Activated naive CD4-positive, alpha-beta T cell (primary cell): Measurements from ENCODE around the gene APOA1.

ENCODE experiments used
- DNase-seq, 4 experiments: peaks; one replicate each; lab custom pipeline; 2025; lab: John Stamatoyannopoulos, UW

The APOA1 gene

DNA sequence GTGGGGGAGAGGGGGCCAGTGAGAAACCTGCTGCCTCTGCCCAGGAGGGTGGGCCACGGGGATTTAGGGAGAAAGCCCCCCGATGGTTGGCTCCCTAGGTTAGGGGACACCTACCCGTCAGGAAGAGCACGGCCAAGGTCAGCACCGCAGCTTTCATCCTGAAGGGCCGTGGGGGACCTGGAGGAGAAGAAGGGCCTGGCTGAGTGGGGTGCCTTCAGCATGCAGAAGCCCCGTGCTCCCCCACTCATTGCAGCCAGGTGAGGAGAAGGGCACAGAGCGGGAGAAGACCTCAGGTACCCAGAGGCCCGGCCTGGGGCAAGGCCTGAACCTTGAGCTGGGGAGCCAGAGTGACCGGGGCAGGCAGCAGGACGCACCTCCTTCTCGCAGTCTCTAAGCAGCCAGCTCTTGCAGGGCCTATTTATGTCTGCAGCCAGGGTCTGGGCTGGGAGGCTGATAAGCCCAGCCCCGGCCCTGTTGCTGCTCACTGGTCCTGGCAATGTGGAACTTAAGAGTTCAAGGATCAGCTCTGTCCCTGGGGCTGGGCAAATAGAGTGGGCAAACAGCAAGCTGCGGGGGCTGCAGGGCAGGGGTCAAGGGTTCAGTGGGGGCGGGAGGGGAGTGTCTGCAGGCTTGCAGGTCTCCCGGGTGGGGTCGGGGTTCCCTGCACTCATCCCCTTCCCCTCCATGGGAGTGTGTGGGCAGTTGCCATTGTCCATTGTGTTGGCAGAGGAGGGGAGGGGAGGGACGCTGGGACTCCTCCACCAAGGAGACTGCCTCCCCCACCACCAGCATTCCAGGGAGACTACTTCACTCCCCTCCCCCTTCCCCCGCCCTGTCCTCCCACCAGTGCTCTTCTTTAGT lies at the start of gene APOA1:
Gene APOA1 (minus strand): TSS at position 392 of the 861 bp plus-strand sequence. CDS start 235 bp downstream, at position 157.
- DNase-seq, result no peak

DNA sequence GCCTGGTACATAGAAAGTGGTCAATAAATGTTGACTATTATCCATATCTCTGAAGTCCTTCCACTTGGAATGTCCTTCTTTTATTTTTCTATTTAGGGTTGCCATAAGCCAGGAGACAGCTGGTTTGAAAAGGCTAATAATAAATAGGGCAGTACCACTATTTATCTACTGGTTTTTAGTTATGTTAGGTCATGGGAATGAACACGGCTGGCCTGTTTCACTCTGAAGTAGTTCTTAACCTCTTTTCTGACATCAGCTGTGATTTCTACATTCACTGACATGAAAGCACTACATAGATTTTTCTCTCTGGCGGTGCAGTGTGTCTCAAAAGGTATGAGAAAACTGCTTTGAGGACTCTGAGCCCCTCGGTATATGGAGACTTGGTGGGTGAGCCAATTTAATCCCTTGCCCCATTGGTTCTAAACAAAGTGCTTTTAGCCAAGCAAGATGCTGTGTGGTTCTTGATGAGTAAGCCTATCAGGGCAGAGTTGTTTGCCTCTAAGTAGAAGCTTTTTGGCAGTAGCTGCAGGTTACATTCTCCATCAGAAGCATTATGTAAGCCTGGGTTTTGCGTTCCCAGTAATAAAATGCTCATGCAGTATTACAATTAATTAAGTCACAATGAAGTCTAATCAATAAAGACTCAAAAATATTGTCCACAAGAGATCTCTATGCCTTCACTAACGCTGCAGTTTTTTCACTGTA lies 48.7 kb upstream of the APOA1 start:
- DNase-seq, result no peak

DNA sequence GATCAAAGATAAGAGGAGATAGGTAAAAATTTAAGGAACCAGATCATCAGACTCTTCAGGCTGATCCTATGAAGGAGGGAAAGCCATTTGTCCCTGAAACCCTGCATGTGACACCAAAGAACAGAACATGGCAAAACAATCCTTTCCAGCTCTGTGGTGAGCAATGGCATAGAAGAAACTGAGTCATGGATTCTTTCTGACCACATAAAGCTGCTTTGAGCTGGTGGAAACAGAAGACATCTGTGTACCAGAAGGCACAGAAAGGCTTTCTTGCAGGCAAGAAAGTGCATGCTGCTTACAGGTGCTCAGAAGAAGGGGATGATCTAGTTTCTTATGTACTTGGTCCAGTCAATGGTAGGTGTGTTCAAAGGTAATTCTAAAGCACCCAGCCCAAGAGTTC lies 45.0 kb upstream of the APOA1 start:
- DNase-seq, result no peak

DNA sequence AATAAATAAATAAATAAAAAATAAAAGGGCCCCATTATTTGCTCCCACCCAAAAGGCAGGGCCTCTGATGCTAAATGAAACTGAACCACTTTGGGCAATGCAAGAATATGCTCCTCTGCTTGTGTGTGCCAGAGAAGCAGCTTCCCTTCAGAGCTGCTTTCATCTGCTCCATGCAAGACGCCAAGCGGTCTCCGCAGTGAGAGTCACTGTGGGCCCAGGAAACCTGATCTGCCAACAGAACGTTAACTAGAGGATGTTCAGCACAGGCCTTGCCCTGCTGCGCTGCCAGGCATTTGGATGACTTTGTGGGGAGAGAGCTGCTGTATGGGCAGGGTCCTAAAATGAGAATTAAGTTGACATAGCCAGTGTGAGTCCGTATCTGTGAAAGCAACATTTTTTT lies 43.7 kb upstream of the APOA1 start:
- no peak for DNase-seq

DNA sequence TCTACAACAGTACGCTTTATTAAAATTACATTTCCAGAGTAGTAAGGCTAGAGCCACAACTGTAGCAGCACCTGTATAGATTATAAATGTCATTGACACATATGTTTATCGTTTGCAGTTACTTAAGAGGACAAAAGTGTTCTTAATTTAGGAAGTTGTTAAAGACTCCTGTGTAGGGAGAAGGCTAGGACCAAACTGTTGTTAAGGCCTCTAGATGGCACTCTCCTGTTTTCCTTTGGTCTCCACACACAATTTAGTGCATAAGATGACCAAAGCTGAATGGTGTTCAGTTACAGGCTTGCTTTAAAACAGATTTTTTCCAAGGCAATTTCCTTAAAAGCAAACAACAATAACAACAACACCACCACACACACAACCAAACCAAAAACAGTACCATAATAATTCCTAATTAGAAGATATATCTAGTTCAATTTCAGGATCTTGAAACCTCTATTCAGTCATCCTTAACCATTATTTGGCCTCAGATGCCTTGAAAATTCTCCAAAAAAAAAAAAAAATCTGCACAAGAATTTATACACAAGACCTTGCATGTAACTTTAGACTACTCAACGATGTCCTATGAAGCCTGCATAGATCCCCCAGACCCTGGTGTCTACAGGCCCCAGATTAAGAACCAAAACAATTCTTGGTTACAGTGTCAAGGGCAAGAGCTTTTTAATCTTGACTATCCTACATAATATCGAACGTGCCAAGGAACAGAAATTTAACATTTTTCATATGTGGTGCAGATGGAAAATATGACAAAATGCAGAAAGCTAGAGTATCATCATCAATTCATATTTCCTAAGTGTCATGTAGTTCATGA lies 42.6 kb upstream of the APOA1 start:
- DNase-seq, result no peak

DNA sequence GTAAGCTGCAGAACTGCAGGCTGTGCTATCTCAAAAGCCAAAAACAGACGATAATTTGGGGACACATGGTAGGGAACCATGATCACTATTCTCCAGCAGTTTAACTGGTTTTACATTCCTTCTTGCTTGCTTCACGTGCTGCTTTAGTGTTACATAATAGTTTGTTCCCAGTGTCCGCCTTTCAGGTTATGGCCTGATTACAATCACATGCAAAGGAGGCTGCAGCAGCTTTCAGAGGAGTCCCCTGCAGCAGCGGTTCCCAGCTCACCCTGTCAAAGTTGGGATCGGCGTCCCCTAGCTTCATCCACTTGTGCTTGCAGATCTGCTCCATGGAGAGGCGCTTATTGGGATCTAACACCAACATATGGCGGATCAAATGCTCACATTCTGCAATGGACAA lies 39.2 kb upstream of the APOA1 start:
- DNase-seq, result no peak

DNA sequence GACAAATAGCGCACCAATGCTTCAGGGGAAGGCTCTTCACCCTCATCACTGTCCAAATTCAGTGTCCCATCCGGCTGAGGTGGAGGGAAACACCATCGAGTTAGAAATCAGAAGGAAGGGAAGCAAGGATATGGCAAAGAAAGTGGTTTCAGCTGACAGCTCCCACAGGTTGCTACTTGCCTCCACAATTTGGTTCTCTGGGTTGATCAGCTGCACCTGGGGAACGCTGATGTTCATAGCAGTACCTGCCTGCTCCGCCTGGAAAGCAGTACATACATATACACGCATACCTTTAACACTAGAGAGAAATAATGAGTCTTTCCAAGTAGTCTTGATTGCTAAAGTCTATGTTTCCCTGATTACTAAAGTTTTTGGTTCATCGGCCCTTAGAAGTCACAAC lies 37.8 kb upstream of the APOA1 start:
- DNase-seq, result no peak

DNA sequence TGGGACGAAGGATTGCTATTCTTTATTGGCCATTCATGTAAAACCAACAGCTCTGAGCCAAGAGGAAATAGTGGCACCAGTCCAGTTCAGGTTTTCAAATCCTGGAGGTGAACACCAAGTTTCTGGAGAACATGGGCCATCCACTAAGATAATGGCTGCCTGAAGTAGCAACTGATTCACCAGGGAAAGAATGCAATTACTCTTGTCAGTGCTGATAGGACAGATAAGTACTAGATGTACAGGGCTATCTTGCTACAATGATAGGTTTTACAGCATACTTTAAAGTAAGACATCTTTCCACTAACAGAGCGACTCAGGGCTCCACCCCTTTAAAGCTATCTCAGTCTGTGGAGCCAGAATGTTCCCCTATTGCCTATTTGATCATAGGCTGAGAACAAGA lies 36.8 kb upstream of the APOA1 start:
- DNase-seq, result no peak

DNA sequence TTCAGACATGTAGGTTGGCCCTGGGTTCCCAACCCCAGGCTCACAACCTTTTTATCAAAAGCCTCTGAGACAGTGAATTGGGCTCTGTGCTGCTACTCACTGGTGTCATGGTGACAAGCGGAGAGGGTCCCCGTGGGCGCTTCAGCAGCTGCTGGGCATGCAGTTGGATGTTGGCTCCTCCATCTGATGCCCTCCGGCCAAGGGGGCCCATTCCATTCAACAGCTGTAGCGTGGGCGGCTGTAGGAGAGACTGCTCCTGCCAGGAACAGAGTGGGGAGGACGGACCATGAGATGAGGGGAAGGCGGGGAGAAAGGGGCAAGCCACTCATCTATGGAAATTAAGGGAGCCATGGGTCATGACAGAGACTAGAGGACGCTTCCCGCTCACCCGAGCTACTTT lies 36.0 kb upstream of the APOA1 start:
- DNase-seq, result no peak

DNA sequence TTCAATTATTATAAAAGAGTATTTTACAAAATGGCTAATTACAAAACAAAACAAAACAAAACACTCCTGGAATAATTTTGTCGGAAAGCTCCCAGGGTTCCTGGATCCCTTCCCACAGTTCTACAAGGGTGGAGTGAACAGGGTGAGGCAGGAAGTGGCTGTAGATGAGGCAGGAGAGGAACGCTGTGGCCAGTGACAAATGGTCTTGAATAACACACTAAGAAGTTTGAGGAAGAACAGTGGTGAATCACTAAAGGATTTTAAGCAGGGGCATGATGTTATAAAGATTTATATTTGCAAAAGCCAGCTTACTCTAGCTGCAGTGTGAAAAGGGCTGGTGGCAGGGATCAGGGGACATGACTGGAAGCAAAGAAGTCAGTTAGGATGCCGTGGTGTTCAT lies 33.8 kb upstream of the APOA1 start:
- no peak for DNase-seq

DNA sequence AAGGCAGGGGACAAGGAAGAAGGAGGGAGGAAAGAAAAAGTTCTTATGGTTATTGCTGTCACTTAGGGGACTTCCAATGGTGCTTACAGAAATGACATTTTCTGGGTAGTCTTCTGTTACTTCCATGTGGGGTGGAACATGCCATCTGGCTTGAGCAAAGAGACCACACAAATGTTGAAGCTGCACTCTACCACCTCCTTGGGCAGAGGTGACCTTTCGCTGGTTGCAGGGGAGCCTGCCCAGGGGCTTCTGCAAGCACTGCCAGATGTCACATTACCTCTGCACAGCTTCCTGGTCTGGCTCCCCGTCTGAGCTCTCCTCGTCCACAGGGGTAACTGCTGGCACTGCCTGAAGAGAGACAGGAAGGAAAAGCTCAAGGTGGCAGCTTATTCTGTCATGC lies 32.6 kb upstream of the APOA1 start:
- no peak for DNase-seq

DNA sequence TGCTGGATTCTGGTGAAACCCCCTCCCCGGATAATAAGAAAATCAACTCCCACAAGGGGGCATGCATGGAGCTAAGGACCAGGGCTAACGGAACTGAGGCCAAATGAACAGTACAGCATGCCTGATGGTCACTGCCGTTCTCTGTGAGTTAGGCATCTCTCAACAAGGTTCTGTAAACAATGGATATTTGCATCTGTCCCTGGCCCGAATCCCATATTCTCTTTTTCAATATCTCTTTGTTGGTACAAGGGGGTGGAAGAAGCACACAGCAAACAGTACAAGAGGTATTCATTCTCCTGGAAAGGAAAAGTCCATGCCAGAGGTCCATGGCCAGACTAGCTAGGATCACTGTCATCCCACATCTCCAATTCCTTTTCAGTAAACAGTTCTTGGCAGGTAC lies 32.2 kb upstream of the APOA1 start:
- DNase-seq, result no peak

DNA sequence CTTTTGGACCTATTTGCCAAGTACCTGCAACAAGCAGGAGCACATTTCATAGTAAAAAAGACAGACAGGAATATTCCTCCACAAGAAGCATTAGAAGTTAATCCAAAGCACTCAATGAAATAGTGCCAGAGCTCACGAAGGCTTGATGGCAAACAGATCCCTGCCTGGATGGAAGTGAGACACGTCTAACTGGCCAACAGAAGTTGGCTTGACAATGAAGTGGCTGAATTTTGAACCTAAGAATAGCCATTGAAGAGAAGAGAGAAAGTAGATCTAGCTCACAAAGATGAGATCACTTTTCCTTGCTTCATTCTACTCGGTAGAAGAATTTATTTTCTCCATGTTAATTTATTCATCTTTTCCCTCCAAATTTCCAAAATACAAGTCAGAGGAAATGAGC lies 30.6 kb upstream of the APOA1 start:
- no peak for DNase-seq

DNA sequence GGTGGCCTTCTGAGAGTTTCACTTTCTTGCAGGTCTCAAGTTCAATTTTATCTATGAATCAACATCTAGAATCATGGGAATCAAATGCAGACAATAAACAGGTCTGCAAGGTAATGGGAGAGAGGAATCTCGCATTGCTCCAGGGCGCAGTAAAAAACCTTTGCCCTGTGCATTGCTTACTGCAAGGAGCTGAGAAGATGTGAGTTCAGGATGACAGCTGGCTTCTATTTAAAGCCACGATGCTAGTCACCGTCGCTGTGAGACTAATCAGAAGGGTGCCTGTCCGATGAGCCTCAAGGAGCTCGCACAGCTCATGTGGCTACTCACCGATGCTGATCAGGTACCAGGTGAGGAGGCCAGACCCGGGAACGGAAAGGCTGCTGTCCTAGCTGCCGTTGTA lies 30.2 kb upstream of the APOA1 start:
- no peak for DNase-seq

DNA sequence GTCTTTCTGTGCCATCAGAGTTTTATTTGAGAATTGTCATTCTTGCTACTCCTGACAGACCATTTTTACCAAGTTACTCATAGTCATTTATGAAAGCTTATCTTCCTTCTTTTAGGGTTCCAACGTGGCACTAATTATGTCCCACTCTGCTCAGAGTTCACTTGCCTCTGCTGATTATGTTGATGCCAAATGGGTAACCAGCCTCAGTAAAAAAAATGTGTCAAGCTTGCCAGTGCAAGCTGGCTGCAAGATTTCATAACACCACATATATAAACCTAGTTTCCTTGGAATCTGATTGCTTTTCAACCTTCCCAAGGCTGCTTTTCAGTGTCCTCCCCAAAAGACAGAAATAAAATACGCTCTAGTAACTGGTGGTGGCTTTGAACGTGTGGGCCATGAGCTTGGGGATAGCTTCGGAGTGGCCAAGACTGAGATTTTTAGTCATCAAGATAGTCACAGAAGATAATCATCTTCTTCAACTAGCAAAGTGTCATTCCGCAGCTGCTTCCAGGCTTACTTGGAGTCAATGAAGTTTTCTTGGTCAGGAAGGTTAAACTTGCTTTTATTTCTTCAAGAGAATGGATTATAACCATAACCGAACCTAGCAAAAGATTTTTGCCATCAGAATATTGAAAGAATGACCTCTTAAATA lies 29.5 kb upstream of the APOA1 start:
- DNase-seq, result no peak

DNA sequence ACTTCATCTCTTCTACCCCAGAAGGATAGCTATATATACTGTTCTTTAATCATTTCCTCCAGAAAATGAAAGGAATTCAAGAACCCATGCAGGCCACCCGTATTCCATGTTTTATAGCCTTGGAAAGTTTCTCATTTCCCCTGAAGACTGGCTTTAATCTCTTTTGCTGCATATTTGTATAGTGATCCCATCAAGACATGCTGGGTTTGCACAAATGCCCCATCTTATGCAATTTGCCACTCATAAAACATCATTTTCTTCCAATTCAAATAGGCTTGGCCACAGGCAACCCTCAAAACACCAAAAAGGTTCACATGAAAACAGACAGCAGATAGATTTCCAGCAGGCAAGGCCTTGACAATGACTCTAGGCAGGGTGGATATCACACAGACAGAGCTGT lies 28.3 kb upstream of the APOA1 start:
- no peak for DNase-seq

DNA sequence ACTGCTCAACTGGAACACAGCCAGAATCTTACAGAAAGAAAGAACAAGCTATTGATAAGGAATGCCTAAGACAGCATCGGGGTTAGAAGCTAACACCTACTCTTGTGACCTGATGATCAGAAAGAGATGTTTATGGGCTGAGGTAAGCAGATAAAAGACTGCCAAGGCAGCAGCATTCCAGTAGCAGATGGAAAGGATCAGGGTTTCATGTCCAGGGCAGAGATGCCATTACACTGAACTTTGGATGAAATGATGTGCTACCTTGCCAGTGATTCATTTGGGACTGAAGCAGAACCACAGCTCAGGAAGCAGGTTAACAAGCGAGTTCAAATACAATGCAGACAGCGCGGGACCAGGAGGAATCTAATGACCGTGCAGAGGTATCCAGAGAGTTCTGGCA lies 27.1 kb upstream of the APOA1 start:
- DNase-seq, result no peak

DNA sequence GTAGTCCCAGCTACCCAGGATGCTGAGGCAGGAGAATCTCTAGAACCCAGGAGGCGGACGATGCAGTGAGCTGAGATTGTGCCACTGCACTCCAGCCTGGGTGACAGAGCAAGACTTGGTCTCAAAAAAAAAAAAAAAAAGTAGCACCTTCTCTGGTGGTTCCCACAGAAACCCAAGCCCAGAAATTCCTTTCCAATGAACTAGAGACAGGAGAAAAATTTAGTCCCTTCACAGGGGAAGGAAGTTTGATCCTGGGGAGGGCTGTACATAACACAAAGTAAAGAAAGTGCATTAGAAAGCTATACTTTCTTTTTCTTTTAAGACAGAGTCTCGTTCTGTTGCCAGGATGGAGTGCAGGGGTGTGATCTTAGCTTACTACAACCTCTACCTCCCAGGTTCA lies 25.5 kb upstream of the APOA1 start:
- DNase-seq, result no peak

DNA sequence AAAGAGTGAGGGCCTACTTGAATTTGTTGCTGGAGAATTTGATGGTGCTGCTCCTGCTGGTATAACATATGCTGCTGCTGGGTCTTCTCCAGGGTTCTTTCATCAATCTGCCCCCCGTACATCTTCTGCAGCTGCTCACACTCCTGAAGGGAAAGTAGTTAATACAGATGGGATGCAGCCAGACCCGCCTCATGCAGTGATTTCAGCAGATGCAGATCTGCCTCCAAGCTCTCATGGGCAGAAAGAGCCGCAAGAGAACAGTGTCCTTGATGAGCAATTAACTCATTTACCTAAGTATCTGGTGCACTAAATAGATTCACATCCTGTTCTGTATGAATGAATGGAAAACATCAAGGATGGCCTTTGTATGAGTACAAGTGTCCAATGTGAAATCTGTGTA lies 24.8 kb upstream of the APOA1 start:
- DNase-seq, result no peak

DNA sequence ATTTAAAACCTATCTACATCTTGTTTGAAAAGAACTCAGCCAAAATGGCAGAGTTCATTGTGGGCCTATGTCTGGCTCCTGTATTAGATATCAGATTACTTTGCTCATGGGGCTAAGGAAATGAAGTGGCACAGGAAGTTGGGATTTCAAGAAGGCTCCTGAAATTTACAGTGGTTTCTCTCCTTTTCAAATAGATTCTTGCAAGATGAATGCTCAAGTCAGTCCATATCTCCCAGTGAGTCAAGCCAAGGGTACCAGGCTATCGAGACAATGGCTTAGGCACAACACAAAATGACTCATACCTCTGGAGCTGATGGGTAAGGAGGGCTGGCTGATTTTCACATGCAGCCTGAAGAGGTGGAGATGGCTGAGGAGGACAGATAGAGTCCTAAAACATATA lies 24.1 kb upstream of the APOA1 start:
- no peak for DNase-seq

DNA sequence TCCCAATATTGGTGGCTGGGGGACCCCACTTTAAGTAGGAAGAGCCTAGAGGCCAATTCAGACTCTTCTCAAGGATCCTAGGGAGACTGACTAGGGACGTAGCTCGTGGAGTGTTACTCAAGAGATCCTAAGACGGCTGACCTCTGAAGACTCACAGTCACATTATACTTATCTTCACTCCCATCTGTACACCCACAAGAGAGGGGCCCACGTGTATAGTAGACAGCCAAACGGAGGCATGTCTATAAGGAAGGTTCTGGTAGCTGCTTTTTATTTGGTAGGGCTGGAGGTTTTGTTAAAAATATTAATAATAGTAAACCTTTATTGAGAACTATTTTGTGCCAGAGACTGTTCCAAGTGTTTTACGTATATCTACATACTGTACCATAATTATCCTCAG lies 22.9 kb upstream of the APOA1 start:
- no peak for DNase-seq

DNA sequence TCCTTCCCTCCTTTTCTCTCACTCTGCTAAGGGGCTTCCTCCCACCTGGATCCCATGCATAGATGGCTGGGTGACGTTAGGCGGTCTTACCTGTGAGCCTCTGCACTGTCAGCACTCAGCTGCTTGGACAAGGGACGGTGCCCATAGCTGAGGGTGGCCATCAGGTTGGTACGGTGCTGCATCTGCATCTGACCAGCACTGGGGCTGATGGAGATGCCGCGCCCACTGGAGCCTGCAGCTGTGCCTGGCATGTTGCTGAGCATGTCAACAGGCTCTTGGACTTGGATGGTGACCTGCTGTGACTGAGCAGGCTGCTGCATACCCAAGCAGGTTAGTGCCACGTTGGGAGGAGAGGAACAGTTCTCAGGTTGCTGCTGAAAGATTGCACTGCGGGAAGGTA lies 21.8 kb upstream of the APOA1 start:
- no peak for DNase-seq
